H1 (cell line): ENCODE data around the gene NXF3.
A peak's percentile ranks its signal among the peaks of the same experiment; 100 is the strongest.

ENCODE experiments used
- EGR1 ChIP-seq: IDR thresholded peaks from 2 replicates; pipeline ENCODE4 v1.6.1; 2011; ENCODE audit warnings: low read depth, low read length, borderline replicate concordance
- POLR2A ChIP-seq, 2 experiments: IDR thresholded peaks; 1 replicate in 1 of 2; 2 replicates in 1 of 2; pipeline ENCODE4 v1.6.1; 2011; ENCODE audit warnings: low read depth in 2 of 2, low read length in 2 of 2, mild to moderate bottlenecking in 2 of 2; ENCODE audit errors: control extremely low read depth in 1 of 2
- TF ChIP-seq, protein P1 (sequence below), 3 experiments: IDR thresholded peaks; 1 replicate in 2 of 3; 2 replicates in 1 of 3; pipeline versions ENCODE4 v1.5.1 to v1.6.1; 2011; ENCODE audit warnings: low read length in 3 of 3, mild to moderate bottlenecking in 3 of 3, inconsistent platforms in 2 of 3, low read depth in 1 of 3, moderate library complexity in 1 of 3; ENCODE audit not compliant: insufficient read depth in 1 of 3; ENCODE audit errors: control extremely low read depth in 1 of 3
- TF ChIP-seq, protein P2 (sequence below): IDR thresholded peaks from 2 replicates; pipeline ENCODE4 v1.6.1; 2012; ENCODE audit warnings: inconsistent platforms

- peak; percentile 41 to 81 for TF ChIP-seq POLR2A (IDR thresholded peaks at IDR 0.05; ENCODE audit: control extremely low read depth in 1 of 2, low read depth in 2 of 2, low read length in 2 of 2)
- TF ChIP-seq, protein P1, sequence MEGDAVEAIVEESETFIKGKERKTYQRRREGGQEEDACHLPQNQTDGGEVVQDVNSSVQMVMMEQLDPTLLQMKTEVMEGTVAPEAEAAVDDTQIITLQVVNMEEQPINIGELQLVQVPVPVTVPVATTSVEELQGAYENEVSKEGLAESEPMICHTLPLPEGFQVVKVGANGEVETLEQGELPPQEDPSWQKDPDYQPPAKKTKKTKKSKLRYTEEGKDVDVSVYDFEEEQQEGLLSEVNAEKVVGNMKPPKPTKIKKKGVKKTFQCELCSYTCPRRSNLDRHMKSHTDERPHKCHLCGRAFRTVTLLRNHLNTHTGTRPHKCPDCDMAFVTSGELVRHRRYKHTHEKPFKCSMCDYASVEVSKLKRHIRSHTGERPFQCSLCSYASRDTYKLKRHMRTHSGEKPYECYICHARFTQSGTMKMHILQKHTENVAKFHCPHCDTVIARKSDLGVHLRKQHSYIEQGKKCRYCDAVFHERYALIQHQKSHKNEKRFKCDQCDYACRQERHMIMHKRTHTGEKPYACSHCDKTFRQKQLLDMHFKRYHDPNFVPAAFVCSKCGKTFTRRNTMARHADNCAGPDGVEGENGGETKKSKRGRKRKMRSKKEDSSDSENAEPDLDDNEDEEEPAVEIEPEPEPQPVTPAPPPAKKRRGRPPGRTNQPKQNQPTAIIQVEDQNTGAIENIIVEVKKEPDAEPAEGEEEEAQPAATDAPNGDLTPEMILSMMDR (IDR thresholded peaks at IDR 0.05; ENCODE audit: control extremely low read depth in 1 of 3, insufficient read depth in 1 of 3, low read depth in 1 of 3, low read length in 3 of 3) = no peak
- TF ChIP-seq, protein P2, sequence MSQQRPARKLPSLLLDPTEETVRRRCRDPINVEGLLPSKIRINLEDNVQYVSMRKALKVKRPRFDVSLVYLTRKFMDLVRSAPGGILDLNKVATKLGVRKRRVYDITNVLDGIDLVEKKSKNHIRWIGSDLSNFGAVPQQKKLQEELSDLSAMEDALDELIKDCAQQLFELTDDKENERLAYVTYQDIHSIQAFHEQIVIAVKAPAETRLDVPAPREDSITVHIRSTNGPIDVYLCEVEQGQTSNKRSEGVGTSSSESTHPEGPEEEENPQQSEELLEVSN = no peak
- TF ChIP-seq EGR1 = no peak
These were observed 29.0 kb downstream of the NXF3 start, which contains the start of gene BEX1 for GRCh38 chrX:103063918-103064434.
